Stimulated activated naive B cell treated with anti-CD40 and anti-IgM and Interleukin-4, amounts not matched to agents 10 μg/mL and 1 μg/mL and 100 μg/mL, for 72 hours (primary cell): ENCODE measurements around the gene SLC22A23.
"Not testable (repeated sequence)": the region's sequence is repeated elsewhere in the genome, so short reads cannot be mapped to it uniquely, and the experiment has no call there.

ENCODE experiments used
- ATAC-seq, 2 donors: fragments of 150-1000 bp; cut with Tn5 transposase; replicated peaks; 2 replicates each; pipeline ENCODE4 v1.10.0; 2021; ENCODE audit warnings: moderate library complexity in 1 of 2
- DNase-seq: peaks from one replicate; pipeline ENCODE4 v3.0.0; 2021
- H3K27ac Mint-ChIP-seq: one replicate; pipeline ENCODE4 v1.8.0; 2022; ENCODE audit warnings: mild to moderate bottlenecking, mixed read lengths
- H3K27me3 Mint-ChIP-seq, 2 donors: one replicate each; pipeline ENCODE4 v1.8.0; 2022; ENCODE audit warnings: mixed read lengths in 2 of 2
- H3K36me3 Mint-ChIP-seq, 2 donors: one replicate each; pipeline ENCODE4 v1.8.0; 2022; ENCODE audit warnings: mixed read lengths in 2 of 2, mild to moderate bottlenecking in 1 of 2
- H3K4me1 Mint-ChIP-seq, 2 donors: one replicate each; pipeline ENCODE4 v1.8.0; 2022; ENCODE audit warnings: mixed read lengths in 2 of 2, mild to moderate bottlenecking in 1 of 2
- H3K4me3 Mint-ChIP-seq, 2 donors: one replicate each; pipeline ENCODE4 v1.8.0; 2022; ENCODE audit warnings: mild to moderate bottlenecking in 2 of 2, mixed read lengths in 2 of 2, moderate library complexity in 1 of 2
- H3K9me3 Mint-ChIP-seq, 2 donors: one replicate each; pipeline ENCODE4 v1.8.0; 2022; ENCODE audit warnings: mixed read lengths in 2 of 2, mild to moderate bottlenecking in 1 of 2

Gene SLC22A23

GRCh38 chr6:3249821-3250220 lies 207.0 kb downstream of the SLC22A23 start:
- Mint-ChIP-seq H3K4me3 (no peak overlapping the region), H3K27me3 (peaks cover 42 to 50% of the 10 kb centered on the region in 2 donors), H3K36me3 (no peaks in the 10 kb centered on the region), H3K9me3 (peaks cover 0 to 5% of the 10 kb centered on the region in 2 donors), H3K4me1 (peaks cover 4 to 5% of the 10 kb centered on the region in 2 donors), H3K27ac (no peak overlapping the region)
- ATAC-seq, result no peak
- no peak for DNase-seq

DNA sequence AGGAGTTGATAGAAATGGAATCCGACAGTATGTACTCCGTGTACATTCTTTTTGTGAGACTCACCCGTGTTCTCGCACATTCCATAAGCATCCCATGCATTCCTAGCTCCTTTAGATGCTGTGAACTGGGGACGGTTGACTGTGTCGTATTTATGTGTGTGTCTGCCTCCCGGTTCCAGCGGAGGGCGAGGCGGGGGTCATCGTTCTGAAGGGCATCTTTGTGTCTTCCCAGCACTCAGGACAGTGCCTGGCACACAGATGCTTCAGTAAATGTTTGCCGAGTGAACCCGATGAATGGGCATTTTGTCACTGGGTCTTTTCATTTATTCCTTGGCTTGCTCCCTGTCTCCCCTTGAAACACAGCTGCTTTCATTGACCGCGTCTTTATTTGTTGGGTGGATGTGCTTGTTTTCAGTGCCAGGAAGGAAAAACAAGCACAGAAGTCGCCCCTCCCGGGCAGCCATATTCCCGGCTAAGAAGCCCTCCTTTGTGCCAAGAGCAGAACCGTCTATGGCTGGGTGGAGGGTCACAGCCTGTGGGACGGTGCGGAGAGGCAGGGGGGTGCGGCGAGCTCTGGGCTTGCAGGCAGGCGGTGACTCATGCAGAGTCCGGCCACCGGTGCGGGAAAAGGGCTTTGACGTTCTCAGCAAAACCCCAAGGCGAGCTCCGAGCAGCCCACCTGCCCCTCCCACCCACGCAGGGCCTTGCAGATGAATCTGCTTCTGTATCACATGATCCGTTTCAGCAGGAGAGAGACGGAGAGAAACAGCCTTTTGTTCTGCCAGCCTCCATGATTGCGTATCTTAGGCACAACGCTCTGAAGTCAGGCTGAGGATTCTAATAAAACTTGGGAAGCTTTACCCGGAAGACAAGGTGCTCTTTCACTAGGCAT lies 209.3 kb downstream of the SLC22A23 start:
- ATAC-seq, result no peak
- no peak overlapping the region for H3K27ac Mint-ChIP-seq
- H3K27me3 Mint-ChIP-seq, result peaks cover 58 to 67% of the 10 kb centered on the region in 2 donors
- no peaks in the 10 kb centered on the region for H3K9me3 Mint-ChIP-seq
- no peaks in the 10 kb centered on the region for H3K36me3 Mint-ChIP-seq
- no peak for DNase-seq
- no peak overlapping the region for H3K4me3 Mint-ChIP-seq
- H3K4me1 Mint-ChIP-seq, result peaks cover 4 to 5% of the 10 kb centered on the region in 2 donors

DNA sequence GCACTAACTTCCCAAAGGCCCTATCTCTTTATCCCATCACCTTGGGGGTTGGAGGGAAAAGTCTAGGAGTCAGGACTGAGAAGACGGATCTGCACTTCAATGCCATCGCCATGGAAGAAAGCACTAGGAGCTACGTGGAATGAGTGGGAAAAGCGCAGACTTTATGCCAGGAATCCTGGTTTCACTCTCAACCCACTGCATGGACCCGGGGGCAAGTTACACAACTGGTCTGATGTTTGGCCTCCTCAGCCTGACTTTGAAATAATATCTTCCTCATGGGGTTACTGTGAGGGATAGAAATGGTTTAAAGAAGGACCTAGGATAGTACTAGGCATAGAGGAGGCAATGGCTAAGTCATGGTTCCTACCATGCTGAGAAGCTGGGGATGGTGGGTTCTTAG lies 211.6 kb downstream of the SLC22A23 start:
- H3K36me3 Mint-ChIP-seq, result no peaks in the 10 kb centered on the region
- H3K27ac Mint-ChIP-seq, result no peak overlapping the region
- DNase-seq (no peak), ATAC-seq (no peak)
- no peak overlapping the region for H3K4me3 Mint-ChIP-seq
- no peaks in the 10 kb centered on the region for H3K9me3 Mint-ChIP-seq
- no peaks in the 10 kb centered on the region for H3K4me1 Mint-ChIP-seq
- H3K27me3 Mint-ChIP-seq, result peaks cover 53 to 68% of the 10 kb centered on the region in 2 donors

- H3K9me3 Mint-ChIP-seq, DNase-seq, ATAC-seq, H3K4me3 Mint-ChIP-seq, H3K36me3 Mint-ChIP-seq, H3K27ac Mint-ChIP-seq, H3K4me1 Mint-ChIP-seq: not testable (repeated sequence)
- peaks cover 54 to 69% of the 10 kb centered on the region in 2 donors for H3K27me3 Mint-ChIP-seq
Observed at GRCh38 chr6:3244832-3245161, 212.1 kb downstream of the SLC22A23 start.

DNA sequence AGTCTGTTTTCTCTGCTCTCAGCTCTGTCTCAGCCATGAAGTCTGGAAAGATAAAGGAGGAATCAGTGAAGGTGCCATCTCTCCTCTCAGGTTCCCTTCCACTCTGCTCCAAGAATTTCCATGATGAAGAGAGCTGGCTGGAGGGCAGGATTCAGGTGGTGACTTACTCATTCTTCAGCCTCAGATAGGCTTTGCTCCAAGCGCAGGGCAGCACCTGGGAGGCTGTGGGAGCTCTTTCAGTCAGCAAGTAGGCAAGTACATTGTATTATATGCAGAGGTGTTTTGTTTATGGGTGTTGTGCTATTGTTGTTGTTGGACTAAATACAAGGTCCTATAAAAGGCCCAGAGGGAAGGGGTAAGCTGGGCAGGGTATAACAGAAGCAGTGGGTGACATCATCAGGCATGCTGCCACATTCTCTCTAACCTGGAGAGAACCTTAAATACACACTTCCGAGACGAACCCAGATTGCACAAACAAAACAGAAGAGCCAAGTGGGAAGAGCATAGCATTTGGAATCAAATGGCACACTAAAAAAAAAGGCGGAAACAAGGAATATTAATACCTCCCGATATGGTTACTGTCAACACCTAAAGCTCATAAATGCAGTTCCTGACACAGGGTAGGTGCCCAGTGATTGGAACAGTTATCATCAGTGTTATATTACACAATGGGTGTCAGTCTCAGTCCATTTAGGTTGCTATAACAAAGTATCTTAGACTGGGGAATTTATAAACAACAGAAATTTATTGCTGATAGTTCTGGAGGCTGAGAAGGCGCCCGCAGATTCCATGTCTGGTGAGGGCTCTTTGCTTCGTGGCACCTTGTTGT lies 212.6 kb downstream of the SLC22A23 start:
- ATAC-seq, result no peak
- H3K9me3 Mint-ChIP-seq, result no peaks in the 10 kb centered on the region
- DNase-seq, result no peak
- no peak overlapping the region for H3K4me3 Mint-ChIP-seq
- H3K36me3 Mint-ChIP-seq, result no peaks in the 10 kb centered on the region
- H3K27ac Mint-ChIP-seq, result no peak overlapping the region
- no peaks in the 10 kb centered on the region for H3K4me1 Mint-ChIP-seq
- H3K27me3 Mint-ChIP-seq, result peaks cover 52 to 69% of the 10 kb centered on the region in 2 donors

GRCh38 chr6:3242768-3243167 lies 214.1 kb downstream of the SLC22A23 start:
- H3K4me3 Mint-ChIP-seq, result no peak overlapping the region
- no peak for ATAC-seq
- H3K9me3 Mint-ChIP-seq, result no peaks in the 10 kb centered on the region
- H3K27me3 Mint-ChIP-seq, result peaks cover 58 to 73% of the 10 kb centered on the region in 2 donors
- no peak for DNase-seq
- H3K4me1 Mint-ChIP-seq, result peaks cover 3% of the 10 kb centered on the region in 2 donors
- H3K36me3 Mint-ChIP-seq, result no peaks in the 10 kb centered on the region
- no peak overlapping the region for H3K27ac Mint-ChIP-seq

DNA sequence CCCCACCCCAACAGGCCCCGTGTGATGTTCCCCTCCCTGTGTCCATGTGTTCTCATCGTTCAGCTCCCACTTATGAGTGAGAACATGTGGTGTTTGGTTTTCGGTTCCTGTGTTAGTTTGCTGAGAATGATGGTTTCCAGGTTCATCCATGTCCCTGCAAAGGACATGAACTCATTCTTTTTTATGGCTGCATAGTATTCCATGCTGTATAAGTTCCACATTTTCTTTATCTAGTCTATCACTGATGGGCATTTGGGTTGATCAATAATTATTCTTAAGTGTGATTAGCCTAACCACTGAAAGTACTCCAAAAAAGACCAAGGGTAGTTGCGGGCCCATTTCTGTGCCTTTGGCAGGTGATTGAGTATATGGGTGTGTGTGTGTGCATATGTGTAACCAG lies 215.1 kb downstream of the SLC22A23 start:
- not testable (repeated sequence) for DNase-seq, H3K4me3 Mint-ChIP-seq, H3K9me3 Mint-ChIP-seq, H3K27ac Mint-ChIP-seq, H3K36me3 Mint-ChIP-seq, ATAC-seq, H3K4me1 Mint-ChIP-seq
- peaks cover 51 to 70% of the 10 kb centered on the region in 2 donors for H3K27me3 Mint-ChIP-seq

DNA sequence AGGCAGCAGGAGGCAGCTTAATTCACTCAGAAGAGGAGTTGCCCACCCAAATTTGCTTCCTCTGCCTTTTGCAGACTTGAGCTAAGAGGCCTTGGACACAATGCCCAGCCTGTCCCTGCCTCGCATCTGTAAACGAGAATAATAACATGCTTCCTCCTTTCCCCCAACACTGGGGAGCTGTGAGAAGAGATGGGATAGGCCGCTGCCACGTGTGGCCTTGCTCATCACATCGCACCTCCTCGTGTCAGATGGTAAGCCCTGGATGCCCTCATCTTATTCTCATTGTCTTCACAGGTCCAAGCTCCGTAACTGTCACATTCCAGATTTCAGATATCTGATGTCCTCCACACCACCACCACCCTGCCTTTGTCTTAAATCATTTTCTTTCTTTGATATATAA lies 216.3 kb downstream of the SLC22A23 start:
- Mint-ChIP-seq H3K27me3 (peaks cover 48 to 73% of the 10 kb centered on the region in 2 donors), H3K4me1 (peaks cover 9 to 14% of the 10 kb centered on the region in 2 donors)

GRCh38 chr6:3239110-3239830 lies 217.6 kb downstream of the SLC22A23 start:
- Mint-ChIP-seq H3K27ac (no peak overlapping the region), H3K4me1 (peaks cover 9 to 14% of the 10 kb centered on the region in 2 donors)

More for the DNA sequence above, 216.3 kb downstream of the SLC22A23 start:
- Mint-ChIP-seq H3K27ac (no peak overlapping the region), H3K9me3 (no peaks in the 10 kb centered on the region), H3K4me3 (no peak overlapping the region), H3K36me3 (no peaks in the 10 kb centered on the region)
- DNase-seq (no peak), ATAC-seq (no peak)

GRCh38 chr6:3237761-3238662 lies 218.8 kb downstream of the SLC22A23 start:
- H3K36me3 Mint-ChIP-seq, result no peaks in the 10 kb centered on the region
- ATAC-seq (no peak), DNase-seq (no peak)
- H3K27ac Mint-ChIP-seq, result no peak overlapping the region
- H3K4me1 Mint-ChIP-seq, result peaks cover 9 to 14% of the 10 kb centered on the region in 2 donors
- no peak overlapping the region for H3K4me3 Mint-ChIP-seq
- peaks cover 53 to 83% of the 10 kb centered on the region in 2 donors for H3K27me3 Mint-ChIP-seq
- H3K9me3 Mint-ChIP-seq, result no peaks in the 10 kb centered on the region

More at GRCh38 chr6:3239110-3239830, 217.6 kb downstream of the SLC22A23 start:
- Mint-ChIP-seq H3K9me3 (no peaks in the 10 kb centered on the region), H3K27me3 (peaks cover 51 to 81% of the 10 kb centered on the region in 2 donors), H3K4me3 (no peak overlapping the region), H3K36me3 (no peaks in the 10 kb centered on the region)
- no peak for DNase-seq
- no peak for ATAC-seq

DNA sequence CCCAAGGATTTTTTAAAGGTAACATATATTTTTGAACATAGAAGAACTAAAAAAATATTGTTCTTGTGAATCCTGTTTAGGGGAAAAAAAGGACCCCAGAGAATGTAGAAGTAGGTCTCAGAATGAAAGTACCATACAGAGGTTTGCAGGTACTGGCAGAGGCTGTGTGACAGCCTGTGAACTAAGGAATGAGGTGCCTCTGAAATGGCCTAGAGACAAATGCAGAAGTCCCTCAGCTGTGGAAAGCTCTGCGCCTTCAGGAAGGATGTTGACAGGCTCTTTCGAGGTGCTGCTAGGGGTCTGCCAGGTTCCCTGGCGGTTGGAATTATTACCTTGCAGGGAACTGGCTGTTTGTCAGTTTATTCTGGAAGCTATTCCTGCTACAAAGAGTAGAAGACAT lies 220.8 kb downstream of the SLC22A23 start:
- peaks cover 60 to 83% of the 10 kb centered on the region in 2 donors for H3K27me3 Mint-ChIP-seq
- H3K9me3 Mint-ChIP-seq, result no peaks in the 10 kb centered on the region
- no peaks in the 10 kb centered on the region for H3K36me3 Mint-ChIP-seq
- ATAC-seq, result peak; percentile 59 to 77
- peaks cover 18 to 30% of the 10 kb centered on the region in 2 donors for H3K4me1 Mint-ChIP-seq
- no peak overlapping the region for H3K4me3 Mint-ChIP-seq
- no peak overlapping the region for H3K27ac Mint-ChIP-seq
- no peak for DNase-seq

DNA sequence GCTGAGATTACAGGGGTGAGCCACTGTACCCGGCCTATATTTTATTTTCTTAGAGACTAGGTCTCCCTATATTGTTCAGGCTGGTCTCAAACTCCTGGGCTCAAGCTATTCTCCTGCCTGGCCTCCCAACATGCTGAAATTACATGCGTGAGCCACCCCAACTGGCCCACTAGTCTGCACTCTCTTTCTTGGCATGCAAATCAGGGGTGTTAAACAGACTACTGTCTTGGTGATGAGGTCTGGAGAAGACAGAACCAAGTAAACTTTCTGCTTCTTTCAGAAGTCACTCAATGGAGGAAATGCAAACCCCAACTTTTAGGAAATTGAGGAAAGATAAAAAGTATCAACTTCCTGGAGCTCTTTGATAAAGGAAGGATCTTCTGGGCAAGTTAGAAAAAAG lies 221.4 kb downstream of the SLC22A23 start:
- H3K36me3 Mint-ChIP-seq, result no peaks in the 10 kb centered on the region
- H3K9me3 Mint-ChIP-seq, result no peaks in the 10 kb centered on the region
- ATAC-seq, result peak in 1 of 2 donors; percentile 61
- H3K4me1 Mint-ChIP-seq, result peaks cover 21 to 35% of the 10 kb centered on the region in 2 donors
- DNase-seq, result no peak
- H3K27me3 Mint-ChIP-seq, result peaks cover 64 to 87% of the 10 kb centered on the region in 2 donors
- no peak overlapping the region for H3K27ac Mint-ChIP-seq
- no peak overlapping the region for H3K4me3 Mint-ChIP-seq

GRCh38 chr6:3233904-3234303 lies 222.9 kb downstream of the SLC22A23 start:
- no peaks in the 10 kb centered on the region for H3K36me3 Mint-ChIP-seq

More at GRCh38 chr6:3233904-3234303, 222.9 kb downstream of the SLC22A23 start:
- peaks cover 27 to 50% of the 10 kb centered on the region in 2 donors for H3K4me1 Mint-ChIP-seq
- no peak for ATAC-seq
- no peak overlapping the region for H3K4me3 Mint-ChIP-seq
- H3K27me3 Mint-ChIP-seq, result peaks cover 65 to 90% of the 10 kb centered on the region in 2 donors
- no peak for DNase-seq
- H3K27ac Mint-ChIP-seq, result no peak overlapping the region
- no peaks in the 10 kb centered on the region for H3K9me3 Mint-ChIP-seq
